ENCODE measurements around the gene CTU2.

CTU2 gene

GRCh38 chr16:88681709-88682451, 24.4 kb upstream of the CTU2 start:
- no peak for DNase-seq

DNA sequence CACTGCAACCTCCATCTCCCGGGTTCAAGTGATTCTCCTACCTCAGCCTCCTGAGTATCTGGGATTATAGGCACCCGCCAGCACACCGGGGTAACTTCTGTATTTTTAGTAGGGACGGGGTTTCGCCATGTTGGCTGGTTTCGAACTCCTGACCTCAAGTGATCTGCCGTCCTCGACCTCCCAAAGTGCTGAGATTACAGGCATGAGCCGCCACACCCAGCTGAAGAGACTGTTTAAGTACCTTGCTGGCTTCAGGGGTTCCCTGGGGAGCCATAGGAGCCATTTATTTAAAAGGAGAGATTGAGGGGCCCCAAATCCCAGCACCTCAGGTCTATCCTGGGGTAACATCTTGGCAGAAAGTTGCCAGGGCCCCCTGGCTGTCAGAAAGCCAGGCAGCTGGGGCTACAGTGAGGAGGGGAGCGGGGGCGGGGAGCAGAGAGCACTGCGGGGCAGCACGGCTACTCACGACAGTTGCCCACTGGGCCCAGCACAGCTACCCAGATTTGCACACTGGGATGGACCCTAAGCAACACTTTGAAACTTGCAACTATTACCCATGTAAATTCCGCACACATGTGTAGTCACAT, 21.6 kb upstream of the CTU2 start:
- DNase-seq: no peak

GRCh38 chr16:88685156-88686061, 20.9 kb upstream of the CTU2 start:
- DNase-seq: no peak

DNA sequence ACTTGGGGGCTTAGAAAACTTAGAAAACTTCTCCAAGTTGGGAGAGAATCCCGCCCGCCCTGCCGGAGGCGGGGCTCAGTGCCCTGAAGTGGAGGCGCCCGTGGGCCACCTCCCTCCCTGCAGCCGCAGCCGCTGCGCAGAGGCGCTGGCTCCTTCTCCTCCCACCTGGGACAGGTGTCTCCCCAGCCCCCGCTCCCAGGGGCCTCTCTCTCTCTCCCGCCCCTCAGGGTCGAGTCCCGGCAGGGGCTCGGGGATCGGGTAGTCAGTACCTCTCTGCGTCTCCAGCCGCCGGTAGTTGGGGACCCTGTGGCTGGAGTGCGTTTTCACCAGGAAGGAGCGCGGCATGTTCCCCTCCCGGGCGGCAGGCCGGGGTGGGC, 20.3 kb upstream of the CTU2 start:
- DNase-seq: no peak

DNA sequence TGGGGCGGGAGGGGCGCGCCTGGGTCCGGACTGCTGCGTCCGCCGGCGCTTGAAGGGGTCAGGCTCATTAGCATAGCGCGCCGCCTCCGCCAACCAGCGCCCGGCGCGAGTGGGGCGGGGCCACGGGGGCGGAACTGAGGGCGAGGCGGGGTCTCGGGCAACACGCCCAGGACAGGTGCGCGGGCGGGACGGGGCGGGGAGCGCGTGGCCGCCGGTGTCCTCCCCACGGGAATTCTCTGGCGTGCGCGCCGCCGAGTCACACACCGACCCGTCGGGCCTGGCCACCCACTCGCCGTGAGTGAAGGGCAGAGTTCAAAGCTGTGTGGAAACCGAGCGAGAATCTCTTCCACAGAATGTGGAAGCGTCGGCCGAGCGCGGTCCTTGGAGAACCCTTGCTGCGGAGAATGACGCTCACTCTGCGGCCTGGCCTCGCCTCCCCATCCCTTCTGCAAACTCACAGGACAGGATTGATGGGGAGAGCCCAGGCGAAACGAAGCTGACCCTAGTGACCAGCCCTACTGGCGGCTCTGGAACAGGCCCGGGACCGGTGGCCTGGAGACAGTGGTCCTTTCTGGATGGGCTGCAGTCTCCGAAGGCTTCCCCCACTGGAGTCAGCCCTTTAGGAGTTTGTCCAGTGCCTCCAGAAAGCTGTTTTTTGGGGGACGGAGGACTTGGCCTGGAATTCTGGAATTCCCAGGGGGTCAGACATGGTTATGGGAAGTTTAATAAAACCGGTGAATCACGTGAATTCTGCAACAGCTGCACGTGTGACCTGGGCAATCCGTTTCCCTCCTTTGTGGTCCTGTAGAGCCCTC, 19.7 kb upstream of the CTU2 start, which contains the start of gene SNAI3:
Gene SNAI3, minus strand, starts transcription at position 69 of the 815 bp plus-strand sequence. CDS start 101 bp downstream, outside the sequence.
- peak; percentile 83 for DNase-seq

DNA sequence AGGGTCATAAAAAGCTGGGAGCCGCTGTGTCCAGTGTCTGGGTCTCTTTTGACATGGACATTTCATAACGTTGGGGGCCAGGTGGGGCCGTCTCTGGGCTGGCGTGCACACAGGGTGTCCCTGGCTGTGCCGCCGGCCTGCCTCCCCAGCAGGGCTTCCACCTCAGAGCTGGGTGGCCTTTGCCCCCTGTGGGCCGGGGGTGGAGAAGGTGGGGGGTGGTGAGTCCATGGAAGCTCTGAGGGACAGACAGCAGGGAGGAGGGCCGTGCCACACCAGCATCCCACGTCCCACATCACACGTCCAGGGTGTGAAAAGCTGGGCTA, 19.1 kb upstream of the CTU2 start:
- DNase-seq: no peak

DNA sequence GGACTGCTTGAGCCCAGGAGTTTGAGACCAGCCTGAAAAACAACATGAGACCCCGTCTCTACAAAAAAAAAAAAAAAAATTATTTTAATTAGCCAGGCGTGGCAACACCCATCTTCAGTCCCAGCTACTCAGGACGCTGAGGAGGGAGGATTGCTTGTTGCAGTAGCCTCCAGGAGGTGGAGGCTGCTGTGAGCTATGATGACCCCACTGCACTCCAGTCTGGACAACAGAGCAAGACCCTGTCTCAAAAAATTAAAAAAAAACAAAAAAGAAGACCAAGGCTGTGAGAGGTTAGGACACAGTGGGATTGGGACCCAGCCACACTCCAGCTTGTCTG, 18.7 kb upstream of the CTU2 start:
- no peak for DNase-seq

DNA sequence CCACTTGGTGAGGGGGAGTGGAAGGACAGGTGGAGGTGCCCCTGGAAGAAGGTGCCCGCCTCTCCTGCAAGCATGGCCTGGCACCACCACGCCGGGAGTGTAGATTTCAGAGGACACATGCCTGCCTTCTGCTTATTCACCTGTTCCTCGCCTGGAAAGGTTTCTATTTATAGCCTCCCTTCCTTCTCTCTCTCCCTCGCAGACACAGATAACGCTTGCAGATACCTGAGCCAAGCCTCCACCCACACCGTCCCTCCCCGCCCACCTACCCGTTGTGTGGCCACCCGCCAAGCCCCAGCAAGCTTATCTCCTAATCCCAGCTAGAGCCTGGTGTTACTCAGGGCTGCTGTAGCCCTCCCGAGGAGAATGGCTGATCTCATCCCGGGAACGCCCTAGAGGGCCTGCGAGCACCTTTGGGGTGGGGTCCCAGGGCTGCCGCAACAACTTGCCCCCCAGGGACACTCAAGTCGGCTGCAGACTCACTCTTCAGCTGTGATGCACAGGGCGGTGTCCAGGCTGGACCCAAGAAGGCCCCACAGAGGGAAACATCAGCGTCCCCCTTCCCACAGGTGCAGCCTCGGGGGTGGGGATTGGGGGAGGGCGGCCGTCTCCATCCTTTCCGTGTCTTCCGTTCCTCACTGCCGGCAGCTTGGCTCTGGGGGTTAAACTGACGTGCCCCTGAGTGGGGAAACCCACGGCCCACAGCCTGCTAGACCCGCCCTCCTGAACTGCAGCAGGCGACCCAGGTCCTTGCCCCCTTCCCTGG, 18.1 kb upstream of the CTU2 start:
- no peak for DNase-seq

DNA sequence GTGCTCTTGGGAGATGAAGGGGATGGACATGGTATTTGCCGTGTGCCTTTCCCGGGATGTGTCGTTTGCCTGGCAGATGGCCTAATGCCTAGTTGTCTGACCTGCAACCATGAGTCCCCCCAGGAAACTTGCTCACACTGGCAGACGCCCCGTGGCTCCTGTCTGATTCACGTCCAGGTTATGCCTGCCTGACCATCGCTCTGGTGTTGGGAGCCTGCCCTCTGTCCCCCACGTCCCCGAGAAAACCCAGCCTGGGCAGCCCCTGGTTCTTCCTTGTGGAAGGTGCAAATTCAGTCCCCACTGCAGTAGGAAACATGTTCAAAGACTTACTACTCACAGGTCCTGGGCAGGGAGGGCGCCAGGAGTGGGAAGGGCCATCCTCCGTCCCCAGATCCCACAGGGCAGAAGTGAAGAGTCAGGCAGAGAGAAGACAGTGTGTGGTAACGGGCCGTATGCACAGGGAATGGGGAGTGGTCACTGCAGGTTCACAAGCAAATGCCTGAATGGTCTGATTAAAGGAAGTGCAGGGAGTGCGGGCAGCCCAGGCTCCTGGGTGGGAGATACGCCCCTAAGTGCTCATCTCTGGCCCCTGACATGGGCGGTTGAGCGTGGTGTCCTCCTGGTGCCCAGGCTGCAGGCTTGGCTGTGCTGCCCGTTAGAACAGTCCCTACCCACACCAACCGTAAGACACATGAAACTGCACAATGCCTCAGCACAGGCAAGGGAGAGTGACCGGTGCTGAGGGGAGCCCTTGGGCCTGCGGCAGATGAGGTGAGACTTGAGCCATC, 15.8 kb upstream of the CTU2 start:
- DNase-seq: no peak

DNA sequence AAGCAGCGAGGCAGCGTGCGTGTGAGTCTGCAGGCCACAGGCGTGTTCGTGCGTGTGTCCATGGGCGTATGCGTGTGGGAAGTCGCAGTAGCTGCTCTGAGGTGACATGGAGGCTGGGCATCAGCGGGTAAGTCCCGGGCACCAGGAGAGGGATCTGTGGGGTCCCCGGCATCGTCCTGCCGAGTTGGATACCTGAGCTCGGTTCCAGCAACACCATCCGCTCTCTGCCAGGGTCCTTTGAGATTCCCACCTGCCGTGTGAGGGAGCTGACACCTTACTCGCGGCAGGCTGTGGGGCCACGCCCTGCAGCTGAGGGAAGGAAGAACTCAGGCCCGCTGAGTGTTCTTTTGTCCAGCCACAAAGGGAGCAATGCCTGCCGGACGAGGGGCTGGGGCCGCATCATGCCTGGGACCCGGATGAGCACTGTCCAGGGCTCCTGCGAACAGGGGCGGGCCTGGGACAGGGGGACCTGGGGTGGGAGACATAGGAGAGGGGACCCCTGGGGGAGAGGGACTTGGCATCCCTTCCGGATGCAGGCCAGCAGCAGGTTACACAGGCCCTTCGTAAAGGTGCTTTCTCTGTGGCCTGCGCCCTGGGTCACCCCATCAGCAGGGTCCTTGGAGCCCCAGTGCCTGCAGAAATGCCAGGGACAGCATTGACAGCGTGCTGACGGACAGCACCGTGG, 15.0 kb upstream of the CTU2 start:
- DNase-seq: no peak

DNA sequence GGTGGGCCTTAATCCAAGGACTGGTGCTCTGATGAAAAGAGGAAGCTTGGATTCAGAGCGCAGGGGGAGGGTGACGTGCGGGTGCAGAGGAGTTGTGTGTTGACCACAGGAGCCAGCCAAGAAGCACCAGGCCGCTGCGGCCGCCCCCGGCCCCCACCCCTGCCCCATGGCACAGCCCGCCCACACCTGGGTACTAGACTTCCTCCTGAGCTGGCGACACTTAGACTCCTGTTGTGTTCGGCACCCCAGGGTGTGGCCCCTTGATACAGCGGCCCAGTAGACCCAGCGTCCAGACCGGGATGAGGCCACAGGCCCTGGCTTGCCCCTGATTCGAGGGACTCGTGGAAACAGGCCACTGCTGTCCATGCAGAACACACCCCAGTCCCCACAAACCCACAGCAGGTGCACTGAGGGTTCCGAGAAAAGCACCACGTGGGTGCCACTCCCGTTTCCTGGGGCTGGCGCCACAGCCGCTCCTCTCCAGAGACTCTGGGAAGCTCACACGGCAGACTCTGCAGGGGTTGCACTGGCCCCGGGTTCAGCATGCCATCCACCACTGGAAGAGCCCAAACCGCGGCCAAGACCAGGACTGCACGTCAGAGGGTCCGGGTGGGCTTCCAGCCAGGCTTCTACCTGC, 14.3 kb upstream of the CTU2 start:
- no peak for DNase-seq

- no peak for DNase-seq
Measured at GRCh38 chr16:88692861-88693260, 13.4 kb upstream of the CTU2 start.

GRCh38 chr16:88693420-88694177, 12.7 kb upstream of the CTU2 start:
- no peak for DNase-seq

DNA sequence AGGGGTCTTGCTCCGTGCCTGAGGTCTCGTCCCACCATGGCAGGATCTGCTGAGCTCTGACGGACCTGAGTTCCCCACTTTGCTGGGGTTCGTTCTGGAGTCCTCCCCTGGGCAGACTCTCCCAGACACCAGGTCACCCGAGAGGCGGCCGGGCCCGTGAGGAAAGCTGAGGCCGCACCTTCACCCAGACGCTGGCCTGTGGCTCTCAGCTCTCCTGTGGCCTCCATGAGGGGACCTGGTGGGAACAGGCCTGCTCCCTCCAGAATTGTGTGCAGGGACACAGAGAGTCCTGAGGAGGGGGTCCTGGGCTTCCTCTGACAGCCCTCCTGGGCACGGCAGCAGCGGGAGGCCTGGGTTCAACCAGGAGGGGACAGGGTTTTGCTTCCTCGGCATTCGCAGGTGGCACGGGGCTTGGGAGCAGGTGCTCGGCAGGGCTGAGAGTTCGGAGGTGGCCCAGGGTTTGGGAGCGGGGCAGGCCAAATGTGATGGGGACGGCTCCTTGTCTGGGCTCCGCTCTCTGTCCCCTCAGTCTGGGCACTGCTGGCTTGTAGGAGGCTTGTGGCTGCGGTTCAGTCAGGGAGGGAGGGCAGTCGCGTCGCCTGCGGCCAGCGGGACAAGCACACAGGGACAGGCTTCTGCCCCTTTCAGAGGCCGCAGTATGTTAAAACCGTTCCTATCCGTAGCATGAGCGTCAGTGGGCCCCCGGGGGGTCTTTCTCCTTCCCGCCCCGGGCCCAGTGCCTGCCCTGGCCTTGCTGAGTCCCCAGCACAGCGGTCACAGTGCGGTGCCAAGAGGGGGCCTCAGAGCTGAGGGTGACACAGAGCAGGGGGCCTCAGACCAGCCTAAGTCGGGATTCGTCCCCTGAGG, 11.8 kb upstream of the CTU2 start:
- no peak for DNase-seq

- DNase-seq: no peak
Measured at GRCh38 chr16:88695218-88695617, 11.1 kb upstream of the CTU2 start.

- no peak for DNase-seq
Measured at GRCh38 chr16:88695753-88696152, 10.6 kb upstream of the CTU2 start.

DNA sequence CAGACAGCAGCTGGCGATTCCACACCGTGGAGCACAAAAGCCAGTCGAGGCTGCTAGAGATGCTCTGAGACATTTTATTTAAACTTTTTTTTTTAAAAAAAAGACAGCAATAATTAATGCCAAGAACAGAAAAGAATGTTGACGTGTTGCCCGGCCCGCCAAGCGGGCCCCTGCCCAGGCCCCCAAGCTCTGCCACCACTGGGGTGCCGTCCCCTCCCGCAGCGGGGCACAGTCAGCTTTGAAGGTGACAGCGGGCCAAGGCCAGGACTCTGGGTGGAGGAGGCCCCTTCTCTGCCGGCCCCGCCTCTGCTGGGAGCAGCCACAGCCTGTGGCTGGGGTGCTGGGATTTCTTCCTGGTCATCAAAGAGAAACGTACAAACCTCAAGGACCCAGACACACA, 9.9 kb upstream of the CTU2 start:
- no peak for DNase-seq

- DNase-seq: no peak
Measured at GRCh38 chr16:88697116-88697830, 9.0 kb upstream of the CTU2 start.

All from femur (tissue), 1 donor.